ENCODE measurements around the gene RFX6.

GRCh38 chr6:116966675-116967576 lies 89.9 kb downstream of the RFX6 start:
- TF ChIP-seq EP300 (IDR thresholded peaks at IDR 0.05; ENCODE audit: borderline replicate concordance in 1 of 2, low read depth in 1 of 2, low read length in 1 of 2), result no peak
- no peak for TF ChIP-seq POLR2AphosphoS5 (IDR thresholded peaks at IDR 0.05; ENCODE audit: low read depth, low read length)
- TF ChIP-seq CTCF (IDR thresholded peaks at IDR 0.05), result no peak
- TF ChIP-seq TCF12 (IDR thresholded peaks at IDR 0.05), result no peak
- no peak for TF ChIP-seq FOXM1 (IDR thresholded peaks at IDR 0.05; ENCODE audit: low read depth)
- no peak for TF ChIP-seq FOSL2 (IDR thresholded peaks at IDR 0.05; ENCODE audit: borderline replicate concordance, low read depth)
- TF ChIP-seq IRF3 (IDR thresholded peaks at IDR 0.05; ENCODE audit: low read depth, low read length), result no peak
- TF ChIP-seq ZBTB33 (IDR thresholded peaks at IDR 0.05; ENCODE audit: borderline replicate concordance, low read depth), result no peak
- TF ChIP-seq REST (IDR thresholded peaks at IDR 0.05; ENCODE audit: low read depth, low read length), result no peak
- no peak for TF ChIP-seq USF2 (IDR thresholded peaks at IDR 0.05; ENCODE audit: borderline replicate concordance, low read depth, low read length)

Data from SK-N-SH (cell line).